Left ventricle myocardium inferior (tissue), 1 donor: ENCODE measurements around the gene FKBP9. TPM values are rescaled to one million over a fixed set of nuclear protein-coding genes. Genes with fewer than 3 reads are reported as not detected.
A peak's percentile ranks its signal among the peaks of the same experiment; 100 is the strongest.

Experiments used
- DNase-seq: peaks from one replicate; pipeline ENCODE4 v3.0.0-alpha.2; 2020
- H3K27ac ChIP-seq: fragments of 200-600 bp; replicated peaks from 2 replicates; pipeline ENCODE4 v1.8.0; 2021
- H3K27me3 ChIP-seq: fragments of 200-600 bp; 2 replicates; pipeline ENCODE4 v1.8.0; 2021; ENCODE audit warnings: low read depth
- H3K36me3 ChIP-seq: fragments of 200-600 bp; 2 replicates; pipeline ENCODE4 v1.8.0; 2021
- H3K4me1 ChIP-seq: fragments of 200-600 bp; 2 replicates; pipeline ENCODE4 v1.8.0; 2021
- H3K4me3 ChIP-seq: fragments of 200-600 bp; 2 replicates; pipeline ENCODE4 v1.8.0; 2021; ENCODE audit warnings: mild to moderate bottlenecking, moderate library complexity
- H3K9me3 ChIP-seq: fragments of 200-600 bp; replicated peaks from 2 replicates; pipeline ENCODE4 v1.8.0; 2021
- CTCF ChIP-seq: fragments of 200-600 bp; IDR thresholded peaks from 2 replicates; pipeline ENCODE4 v1.8.0; 2021; ENCODE audit warnings: antibody characterized with exemption, mild to moderate bottlenecking, borderline replicate concordance
- intact Hi-C: fragments of 100-400 bp; cut with micrococcal nuclease; formaldehyde crosslinking; loops from one replicate; pipeline ENCODE4 v1.11.0; 2022
- total RNA-seq: library from RNA; stranded (reverse); fragmentation: NEBNext Ultra II Directional; extraction: Animal tissue kit (Norgen Biotek cat#: 25700); gene quantifications from one replicate; pipeline ENCODE4 v1.2.1, GENCODE V29; 2021
- donor health status: DM: no; HTN: yes; CAD: no; lungs with severe emphysema.

Gene FKBP9
- total RNA-seq, 1 donor from 2014 or later: 112 TPM

- DNase-seq: no peak
- H3K4me3 ChIP-seq: no peak overlapping the region
- intact Hi-C loops: loop anchor here (10.0 kb wide), 1 partner anchor 103 kb away; no protein-coding TSS in a partner anchor
- no peak for TF ChIP-seq CTCF
- H3K36me3 ChIP-seq: no peaks in the 10 kb centered on the region
- no peak overlapping the region for H3K27ac ChIP-seq
- no peaks in the 10 kb centered on the region for H3K27me3 ChIP-seq
- no peaks in the 10 kb centered on the region for H3K9me3 ChIP-seq
- peaks cover 53% of the 10 kb centered on the region for H3K4me1 ChIP-seq
Observed at GRCh38 chr7:33048257-33048656, 91.0 kb downstream of the FKBP9 start.

- Histone ChIP-seq H3K27me3 (no peaks in the 10 kb centered on the region), H3K4me3 (no peak overlapping the region), H3K27ac (no peak overlapping the region), H3K4me1 (peaks cover 51% of the 10 kb centered on the region), H3K36me3 (no peaks in the 10 kb centered on the region), H3K9me3 (no peaks in the 10 kb centered on the region)
- DNase-seq: no peak
- intact Hi-C loops: loop anchor here (10.0 kb wide), 1 partner anchor 104 kb away; no protein-coding TSS in a partner anchor
- TF ChIP-seq CTCF: no peak
Observed at GRCh38 chr7:33048704-33049103, 91.5 kb downstream of the FKBP9 start.

- Histone ChIP-seq H3K4me3 (no peak overlapping the region), H3K9me3 (no peaks in the 10 kb centered on the region), H3K4me1 (peaks cover 40% of the 10 kb centered on the region), H3K27ac (peak overlapping the region; percentile 55), H3K27me3 (no peaks in the 10 kb centered on the region), H3K36me3 (no peaks in the 10 kb centered on the region)
- intact Hi-C loops: no loop called here
- TF ChIP-seq CTCF: peak; percentile 75
- DNase-seq: no peak
Observed at GRCh38 chr7:33050535-33051318, 93.5 kb downstream of the FKBP9 start.

GRCh38 chr7:33053721-33054120, 96.5 kb downstream of the FKBP9 start:
- H3K4me3 ChIP-seq: no peak overlapping the region
- no peak for TF ChIP-seq CTCF
- no peaks in the 10 kb centered on the region for H3K9me3 ChIP-seq
- peaks cover 5% of the 10 kb centered on the region for H3K36me3 ChIP-seq
- no peaks in the 10 kb centered on the region for H3K27me3 ChIP-seq
- H3K27ac ChIP-seq: no peak overlapping the region
- H3K4me1 ChIP-seq: peaks cover 40% of the 10 kb centered on the region
- DNase-seq: no peak
- intact Hi-C loops: no loop called here

GRCh38 chr7:33054261-33054964, 97.2 kb downstream of the FKBP9 start:
- Histone ChIP-seq H3K27ac (no peak overlapping the region), H3K4me1 (peaks cover 46% of the 10 kb centered on the region), H3K36me3 (peaks cover 5% of the 10 kb centered on the region), H3K27me3 (no peaks in the 10 kb centered on the region), H3K9me3 (no peaks in the 10 kb centered on the region), H3K4me3 (no peak overlapping the region)
- DNase-seq: no peak
- TF ChIP-seq CTCF: no peak
- intact Hi-C loops: no loop called here
